AG04450 (cell line): ENCODE measurements around the gene LCMT2. TPM values are rescaled to one million over a fixed set of nuclear protein-coding genes. Genes with fewer than 3 reads are reported as not detected.

Experiments
- CTCF ChIA-PET: fragments of 300-600, 350-600 bp; formaldehyde crosslinking; extraction: SDS; loops from one replicate; lab custom pipeline; 2022; ENCODE audit warnings: antibody characterized with exemption, inconsistent platforms; lab: Charles Lee
- POLR2A ChIA-PET: fragments of 350-600 bp; formaldehyde crosslinking; extraction: SDS; loops from one replicate; lab custom pipeline; 2021; ENCODE audit warnings: antibody characterized with exemption, inconsistent platforms; lab: Yijun Ruan, JAX
- DNase-seq: peaks from one replicate; pipeline ENCODE4 v3.0.0-alpha.2; 2011; ENCODE audit warnings: low read depth, low spot score
- H3K27ac ChIP-seq: one replicate; pipeline ENCODE4 v1.5.1; 2012; ENCODE audit warnings: low read depth, low read length, control low read depth
- H3K27me3 ChIP-seq: one replicate; pipeline ENCODE4 v1.6.0; 2012; ENCODE audit warnings: low read length; ENCODE audit not compliant: control insufficient read depth, insufficient read depth
- H3K4me3 ChIP-seq: 2 replicates; pipeline ENCODE4 v1.5.1; 2011; ENCODE audit warnings: mild to moderate bottlenecking, low read depth, low read length, control low read depth
- H3K9me3 ChIP-seq: 2 replicates; pipeline ENCODE4 v1.5.1; 2012; ENCODE audit warnings: low read length; ENCODE audit not compliant: control insufficient read depth, insufficient read depth
- polyA plus RNA-seq: library from polyadenylated mRNA; depleted of rRNA; stranded (reverse); fragments of >200 nt; gene quantifications from 2 replicates; pipeline ENCODE4 v1.2.3, GENCODE V29; 2011
- TF ChIP-seq, protein P1 (sequence below): IDR thresholded peaks from 2 replicates; pipeline ENCODE4 v1.5.1; 2011; ENCODE audit warnings: low read depth, low read length, control low read depth, inconsistent platforms

Gene LCMT2
- polyA plus RNA-seq, 1 experiment = 11.7 TPM

- POLR2A ChIA-PET = no interaction called here
- CTCF ChIA-PET = no interaction called here
- Histone ChIP-seq H3K4me3 (no peak overlapping the region), H3K27me3 (peaks cover 15% of the 10 kb centered on the region), H3K27ac (no peak overlapping the region), H3K9me3 (no peaks in the 10 kb centered on the region)
- no peak for DNase-seq
- TF ChIP-seq, protein P1, sequence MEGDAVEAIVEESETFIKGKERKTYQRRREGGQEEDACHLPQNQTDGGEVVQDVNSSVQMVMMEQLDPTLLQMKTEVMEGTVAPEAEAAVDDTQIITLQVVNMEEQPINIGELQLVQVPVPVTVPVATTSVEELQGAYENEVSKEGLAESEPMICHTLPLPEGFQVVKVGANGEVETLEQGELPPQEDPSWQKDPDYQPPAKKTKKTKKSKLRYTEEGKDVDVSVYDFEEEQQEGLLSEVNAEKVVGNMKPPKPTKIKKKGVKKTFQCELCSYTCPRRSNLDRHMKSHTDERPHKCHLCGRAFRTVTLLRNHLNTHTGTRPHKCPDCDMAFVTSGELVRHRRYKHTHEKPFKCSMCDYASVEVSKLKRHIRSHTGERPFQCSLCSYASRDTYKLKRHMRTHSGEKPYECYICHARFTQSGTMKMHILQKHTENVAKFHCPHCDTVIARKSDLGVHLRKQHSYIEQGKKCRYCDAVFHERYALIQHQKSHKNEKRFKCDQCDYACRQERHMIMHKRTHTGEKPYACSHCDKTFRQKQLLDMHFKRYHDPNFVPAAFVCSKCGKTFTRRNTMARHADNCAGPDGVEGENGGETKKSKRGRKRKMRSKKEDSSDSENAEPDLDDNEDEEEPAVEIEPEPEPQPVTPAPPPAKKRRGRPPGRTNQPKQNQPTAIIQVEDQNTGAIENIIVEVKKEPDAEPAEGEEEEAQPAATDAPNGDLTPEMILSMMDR = no peak
Observed at GRCh38 chr15:43318990-43319771, 11.2 kb downstream of the LCMT2 start.

DNA sequence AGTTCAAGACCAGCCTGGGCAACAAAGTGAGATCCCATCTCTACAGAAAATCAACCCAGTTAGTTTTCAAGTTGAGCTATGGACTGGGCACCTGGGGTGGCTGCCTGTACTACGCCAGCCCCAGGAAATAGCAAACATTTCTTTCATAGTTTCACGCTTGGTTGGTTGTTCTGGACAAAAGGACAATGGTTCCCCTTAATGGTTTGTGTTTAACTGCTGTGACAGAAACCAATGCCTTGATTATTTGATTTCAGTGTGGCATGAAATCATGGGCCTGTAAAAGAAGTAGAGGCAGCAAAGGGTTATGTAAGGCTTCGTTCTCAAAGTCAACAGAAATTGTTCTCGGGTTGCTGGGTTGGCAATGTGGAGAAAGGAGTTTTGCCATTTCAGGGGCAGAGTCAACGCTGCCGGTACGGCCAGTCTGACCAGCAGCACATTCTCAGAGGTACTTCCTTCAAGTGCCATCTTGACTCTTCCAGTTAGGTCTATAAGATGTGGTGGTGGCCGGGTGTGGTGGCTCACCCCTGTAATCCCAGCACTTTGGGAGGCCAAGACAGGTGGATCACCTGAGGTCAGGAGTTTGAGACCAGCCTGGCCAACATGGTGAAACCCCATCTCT is 12.7 kb downstream of the LCMT2 start:
- Histone ChIP-seq H3K4me3 (no peak overlapping the region), H3K27ac (no peak overlapping the region), H3K27me3 (peaks cover 20% of the 10 kb centered on the region), H3K9me3 (no peaks in the 10 kb centered on the region)
- TF ChIP-seq, protein P1 = no peak
- ChIA-PET POLR2A (interaction anchor here (0.6 kb wide), 1 partner anchor 20 kb away, joined by 5 read pairs; no protein-coding TSS in a partner anchor), CTCF (no interaction called here)
- no peak for DNase-seq

DNA sequence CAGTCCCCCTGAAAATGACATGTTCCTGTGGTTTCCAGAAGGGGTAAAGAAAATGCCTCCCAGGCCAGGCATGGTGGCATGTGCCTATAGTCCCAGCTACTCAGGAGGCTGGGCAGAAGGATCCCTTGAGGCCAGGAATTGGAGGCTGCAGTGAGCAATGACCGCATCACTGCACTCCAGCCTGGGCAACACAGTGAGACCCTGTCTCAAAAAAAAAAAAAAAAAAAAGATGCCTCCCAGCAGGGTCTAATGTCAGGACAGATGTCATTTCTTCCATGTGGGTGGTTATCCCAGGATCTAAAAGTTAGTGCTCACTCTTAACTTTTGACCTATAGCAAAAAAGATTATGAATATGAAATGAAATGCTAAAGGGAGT is 13.4 kb downstream of the LCMT2 start:
- Histone ChIP-seq H3K9me3 (no peaks in the 10 kb centered on the region), H3K27ac (no peak overlapping the region), H3K27me3 (peaks cover 21% of the 10 kb centered on the region), H3K4me3 (no peak overlapping the region)
- CTCF ChIA-PET = interaction anchor here (0.5 to 1.0 kb wide), 2 partner anchors 9 to 113 kb away, joined by 3 read pairs; no protein-coding TSS in a partner anchor
- TF ChIP-seq, protein P1 = no peak
- no peak for DNase-seq
- POLR2A ChIA-PET = no interaction called here

- CTCF ChIA-PET = interaction anchor here (0.5 to 1.0 kb wide), 2 partner anchors 9 to 112 kb away, joined by 3 read pairs; no protein-coding TSS in a partner anchor
- no peak for DNase-seq
- TF ChIP-seq, protein P1 = no peak
- Histone ChIP-seq H3K27me3 (peaks cover 23% of the 10 kb centered on the region), H3K27ac (no peak overlapping the region), H3K9me3 (no peaks in the 10 kb centered on the region), H3K4me3 (no peak overlapping the region)
- POLR2A ChIA-PET = no interaction called here
Observed at GRCh38 chr15:43316016-43316970, 14.1 kb downstream of the LCMT2 start.
